Body of pancreas (tissue), 4 donors: Measurements from ENCODE around the gene ADH5. TPM values are rescaled to one million over a fixed set of nuclear protein-coding genes. Genes with fewer than 3 reads are reported as not detected.
"Not testable (repeated sequence)": the region's sequence is repeated elsewhere in the genome, so short reads cannot be mapped to it uniquely, and the experiment has no call there.

Source experiments
- ATAC-seq: fragments of 150-250 bp; one replicate; pipeline ENCODE4 v1.9.1; 2016
- DNase-seq, 4 donors: peaks; one replicate each; pipeline ENCODE4 v3.0.0-alpha.2; 2019
- H3K27ac ChIP-seq, 4 donors: fragments of 200-600 bp; sonication (generic); 1 replicate in 3 of 4; 2 replicates in 1 of 4; pipeline versions ENCODE4 v1.5.1 to v1.6.1; 2016 to 2019; ENCODE audit warnings: mild to moderate bottlenecking in 1 of 4, mixed read lengths in 1 of 4, moderate library complexity in 1 of 4
- H3K27me3 ChIP-seq, 2 donors: fragments of 200-600 bp; sonication (generic); one replicate each; pipeline ENCODE4 v1.6.0; 2016; ENCODE audit warnings: mild to moderate bottlenecking in 1 of 2
- H3K36me3 ChIP-seq, 2 donors: fragments of 200-600 bp; sonication (generic); replicated peaks in 1 of 2; 2 replicates each; pipeline ENCODE4 v1.5.1; 2016; ENCODE audit warnings: low read depth in 2 of 2; ENCODE audit not compliant: insufficient read depth in 1 of 2
- H3K4me1 ChIP-seq: fragments of 200-600 bp; sonication (generic); one replicate; pipeline ENCODE4 v1.6.0; 2016
- H3K4me3 ChIP-seq, 2 donors: fragments of 200-600 bp; sonication (generic); 1 replicate in 1 of 2; 2 replicates in 1 of 2; pipeline ENCODE4 v1.5.1; 2016 to 2019
- H3K9me3 ChIP-seq, 3 donors: fragments of 200-600 bp; sonication (generic); 1 replicate in 2 of 3; 2 replicates in 1 of 3; pipeline ENCODE4 v1.5.1; 2016
- CTCF ChIP-seq, 7 experiments: fragments of 450-650 bp in 4 of 7; fragments of 200-600 bp in 3 of 7; sonication (generic) in 3 of 7; IDR thresholded peaks; one replicate each; pipeline ENCODE4 v1.5.1; 2016 to 2019; ENCODE audit warnings: antibody characterized with exemption in 7 of 7
- POLR2A ChIP-seq, 3 donors: fragments of 450-650 bp; IDR thresholded peaks; one replicate each; pipeline ENCODE4 v1.6.1; 2016; ENCODE audit warnings: antibody characterized with exemption in 3 of 3, mild to moderate bottlenecking in 2 of 3
- WGBS, 2 donors: methylation state at CpG; one replicate each; pipeline ENCODE4 v1.1.5; 2017; 5-methylcytosine and 5-hydroxymethylcytosine counted together
- intact Hi-C: fragments of 100-400 bp; cut with DNase I; formaldehyde crosslinking; loops from one replicate; pipeline ENCODE4 v1.15.1; 2023
- total RNA-seq, 2 donors: library from RNA; depleted of rRNA; stranded (reverse); fragments of >200 nt; gene quantifications; one replicate each; pipeline ENCODE4 v1.1.0, GENCODE V29; 2016

The ADH5 gene
- total RNA-seq, 2 donors from 2014 or later: 30.0 to 63.3 TPM

GRCh38 chr4:99090481-99091215 is 2.1 kb upstream of the ADH5 start:
- ATAC-seq (no peak), DNase-seq (no peak)
- no peaks in the 10 kb centered on the region for H3K9me3 ChIP-seq
- H3K4me3 ChIP-seq: no peak overlapping the region
- no peak overlapping the region for H3K27ac ChIP-seq
- H3K4me1 ChIP-seq: peaks cover 23% of the 10 kb centered on the region
- 84 to 85% methylated on average over 2 of the region's 2 CpGs for WGBS, 2 donors
- no peaks in the 10 kb centered on the region for H3K36me3 ChIP-seq
- TF ChIP-seq POLR2A (IDR thresholded peaks at IDR 0.05) (no peak), CTCF (IDR thresholded peaks at IDR 0.05) (no peak)
- intact Hi-C loops: no loop called here
- no peaks in the 10 kb centered on the region for H3K27me3 ChIP-seq

GRCh38 chr4:99088023-99088449 is 552 bp downstream of the ADH5 start:
- H3K9me3 ChIP-seq: no peaks in the 10 kb centered on the region
- peaks cover 0 to 2% of the 10 kb centered on the region in 2 donors for H3K36me3 ChIP-seq
- WGBS, 2 donors: 3 to 4% methylated on average over 15 of the region's 15 CpGs
- intact Hi-C loops: no loop called here
- TF ChIP-seq CTCF (IDR thresholded peaks at IDR 0.05) (no peak), POLR2A (IDR thresholded peaks at IDR 0.05) (no peak)
- H3K27ac ChIP-seq: peak overlapping the region; percentile 86 to 93 (median 88)
- H3K27me3 ChIP-seq: no peaks in the 10 kb centered on the region
- peak overlapping the region; percentile 60 to 63 for H3K4me3 ChIP-seq
- peak; percentile 61 to 80 (median 76) for DNase-seq
- ATAC-seq: peak; percentile 67
- peaks cover 25% of the 10 kb centered on the region for H3K4me1 ChIP-seq

GRCh38 chr4:99084595-99084994 is 4.0 kb downstream of the ADH5 start:
- WGBS, 2 donors: 89 to 95% methylated on average over 2 of the region's 2 CpGs
- intact Hi-C loops: no loop called here
- H3K9me3 ChIP-seq: no peaks in the 10 kb centered on the region
- peaks cover 0 to 7% of the 10 kb centered on the region in 2 donors for H3K36me3 ChIP-seq
- DNase-seq: no peak
- no peaks in the 10 kb centered on the region for H3K27me3 ChIP-seq
- no peak overlapping the region for H3K4me3 ChIP-seq
- no peak for ATAC-seq
- no peak overlapping the region for H3K27ac ChIP-seq
- TF ChIP-seq POLR2A (IDR thresholded peaks at IDR 0.05): no peak
- no peak for TF ChIP-seq CTCF (IDR thresholded peaks at IDR 0.05)
- H3K4me1 ChIP-seq: peaks cover 27% of the 10 kb centered on the region

- WGBS, 2 donors: 63 to 75% methylated on average over 5 of the region's 5 CpGs
- no peak for ATAC-seq
- DNase-seq: no peak
- Histone ChIP-seq H3K36me3 (peaks cover 0 to 7% of the 10 kb centered on the region in 2 donors), H3K9me3 (no peaks in the 10 kb centered on the region), H3K27me3 (no peaks in the 10 kb centered on the region), H3K4me1 (peaks cover 23% of the 10 kb centered on the region), H3K27ac (no peak overlapping the region), H3K4me3 (no peak overlapping the region)
- TF ChIP-seq POLR2A (IDR thresholded peaks at IDR 0.05): no peak
- no peak for TF ChIP-seq CTCF (IDR thresholded peaks at IDR 0.05)
- intact Hi-C loops: no loop called here
Observed at GRCh38 chr4:99082192-99082591, 6.4 kb downstream of the ADH5 start.

GRCh38 chr4:99080869-99081268 is 7.7 kb downstream of the ADH5 start:
- ATAC-seq, intact Hi-C loops, H3K4me3 ChIP-seq, H3K27me3 ChIP-seq, H3K9me3 ChIP-seq, H3K27ac ChIP-seq, DNase-seq: not testable (repeated sequence)
- peaks cover 12% of the 10 kb centered on the region for H3K4me1 ChIP-seq
- H3K36me3 ChIP-seq: peaks cover 0 to 12% of the 10 kb centered on the region in 2 donors
- WGBS, 2 donors: 57 to 69% methylated on average over 6 of the region's 6 CpGs
